ENCODE results near the gene IGDCC3.
A peak's percentile ranks its signal among the peaks of the same experiment; 100 is the strongest.

Gene IGDCC3

GRCh38 chr15:65388306-65389080 is 10.7 kb upstream of the IGDCC3 start:
- DNase-seq (ENCODE audit: low read depth) = no peak

- no peak for DNase-seq (ENCODE audit: low read depth)
These were observed 9.1 kb upstream of the IGDCC3 start for GRCh38 chr15:65386886-65387285.

GRCh38 chr15:65386376-65386775 is 8.6 kb upstream of the IGDCC3 start:
- no peak for DNase-seq (ENCODE audit: low read depth)

GRCh38 chr15:65385870-65386258 is 8.1 kb upstream of the IGDCC3 start:
- no peak for DNase-seq (ENCODE audit: low read depth)

- peak; percentile 70 for DNase-seq (ENCODE audit: low read depth)
These were observed 7.4 kb upstream of the IGDCC3 start for GRCh38 chr15:65384895-65385869.

- DNase-seq (ENCODE audit: low read depth) = no peak
These were observed 6.7 kb upstream of the IGDCC3 start for GRCh38 chr15:65384505-65384894.

GRCh38 chr15:65383991-65384390 is 6.2 kb upstream of the IGDCC3 start:
- no peak for DNase-seq (ENCODE audit: low read depth)

GRCh38 chr15:65383456-65383855 is 5.7 kb upstream of the IGDCC3 start:
- DNase-seq (ENCODE audit: low read depth) = no peak

- DNase-seq (ENCODE audit: low read depth) = no peak
These were observed 5.1 kb upstream of the IGDCC3 start for GRCh38 chr15:65382921-65383320.

GRCh38 chr15:65382146-65382491 is 4.3 kb upstream of the IGDCC3 start:
- DNase-seq (ENCODE audit: low read depth) = no peak

GRCh38 chr15:65381445-65382145 is 3.8 kb upstream of the IGDCC3 start:
- no peak for DNase-seq (ENCODE audit: low read depth)

GRCh38 chr15:65379986-65380385 is 2.2 kb upstream of the IGDCC3 start:
- DNase-seq (ENCODE audit: low read depth) = no peak

GRCh38 chr15:65377105-65377975 is 462 bp downstream of the IGDCC3 start:
- DNase-seq (ENCODE audit: low read depth) = no peak

GRCh38 chr15:65376767-65377104 is 1.1 kb downstream of the IGDCC3 start:
- DNase-seq (ENCODE audit: low read depth) = no peak

- no peak for DNase-seq (ENCODE audit: low read depth)
These were observed 1.8 kb downstream of the IGDCC3 start for GRCh38 chr15:65375871-65376607.

GRCh38 chr15:65374821-65375401 is 2.9 kb downstream of the IGDCC3 start:
- no peak for DNase-seq (ENCODE audit: low read depth)

- DNase-seq (ENCODE audit: low read depth) = no peak
These were observed 3.5 kb downstream of the IGDCC3 start for GRCh38 chr15:65374334-65374733.

- no peak for DNase-seq (ENCODE audit: low read depth)
These were observed 4.6 kb downstream of the IGDCC3 start for GRCh38 chr15:65373163-65373651.

- no peak for DNase-seq (ENCODE audit: low read depth)
These were observed 5.1 kb downstream of the IGDCC3 start for GRCh38 chr15:65372787-65373067.

- no peak for DNase-seq (ENCODE audit: low read depth)
These were observed 5.6 kb downstream of the IGDCC3 start for GRCh38 chr15:65371976-65372786.
